ENCODE results near the gene SEL1L3. TPM values are rescaled to one million over a fixed set of nuclear protein-coding genes. Genes with fewer than 3 reads are reported as not detected.

The SEL1L3 gene
- total RNA-seq, 1 experiment from 2014 or later = 15.7 TPM

DNA sequence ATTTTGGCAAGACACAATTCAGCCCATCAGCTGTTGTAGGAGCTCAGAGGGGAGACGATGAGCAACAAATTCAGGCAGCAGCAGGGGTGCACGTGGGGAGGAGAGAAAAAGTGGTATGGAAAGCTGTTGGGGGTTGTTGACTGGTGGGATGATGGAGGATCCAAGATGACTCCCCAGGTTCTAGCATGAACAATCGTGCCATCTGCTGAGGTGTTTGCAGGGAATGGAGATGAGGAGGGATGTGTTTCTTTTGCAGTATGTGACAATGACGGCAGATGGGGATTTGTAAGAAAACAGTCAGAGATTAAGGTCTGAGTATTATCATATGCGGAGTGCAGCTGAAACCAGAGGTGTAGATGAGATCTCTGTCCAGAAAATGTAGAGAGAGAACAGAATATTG, 63.3 kb downstream of the SEL1L3 start:
- CTCF ChIA-PET = no interaction called here
- H3K36me3 Mint-ChIP-seq (ENCODE audit: insufficient read depth, unreplicated experiment) = no peaks in the 10 kb centered on the region
- BruUV-seq (replicated peaks) = no TSS peak

DNA sequence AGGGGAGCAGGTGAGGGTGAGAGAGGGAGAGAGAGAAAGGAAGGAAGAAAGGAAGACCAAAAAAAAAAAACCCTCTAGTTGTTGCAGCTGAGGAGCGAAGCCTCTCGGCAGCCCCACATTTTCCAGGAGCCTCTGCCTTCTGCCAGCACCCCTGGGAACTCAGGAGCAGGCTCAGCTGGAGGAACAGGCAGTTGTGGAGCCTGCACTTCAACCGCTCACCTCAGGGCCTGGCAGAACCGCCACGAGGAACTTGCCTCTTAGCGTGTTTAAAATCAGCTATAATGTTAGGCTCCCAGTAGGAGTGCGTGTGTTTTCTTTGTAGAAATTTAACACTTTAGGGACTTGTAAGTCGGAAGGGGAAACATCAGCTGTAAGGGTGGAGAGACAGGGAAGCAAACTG, 65.7 kb downstream of the SEL1L3 start:
- H3K36me3 Mint-ChIP-seq (ENCODE audit: insufficient read depth, unreplicated experiment) = no peaks in the 10 kb centered on the region

More for the DNA sequence above, 63.3 kb downstream of the SEL1L3 start:
- no peaks in the 10 kb centered on the region for H3K9me3 Mint-ChIP-seq (ENCODE audit: unreplicated experiment)
- H3K4me3 Mint-ChIP-seq (ENCODE audit: unreplicated experiment) = no peak overlapping the region
- Histone ChIP-seq H3K4me1 (no peaks in the 10 kb centered on the region), H3K27me3 (replicated peaks; ENCODE audit: control insufficient read depth, insufficient read depth, low read length) (no peaks in the 10 kb centered on the region), H3K36me3 (ENCODE audit: control insufficient read depth, insufficient read depth, low read length) (no peaks in the 10 kb centered on the region), H3K4me3 (ENCODE audit: low read depth, low read length) (no peak overlapping the region), H3K9me3 (no peaks in the 10 kb centered on the region)
- H3K27ac Mint-ChIP-seq (ENCODE audit: unreplicated experiment) = no peak overlapping the region
- H3K4me1 Mint-ChIP-seq (ENCODE audit: low read depth, unreplicated experiment) = no peaks in the 10 kb centered on the region
- DNase-seq = no peak
- TF ChIP-seq, protein P1, sequence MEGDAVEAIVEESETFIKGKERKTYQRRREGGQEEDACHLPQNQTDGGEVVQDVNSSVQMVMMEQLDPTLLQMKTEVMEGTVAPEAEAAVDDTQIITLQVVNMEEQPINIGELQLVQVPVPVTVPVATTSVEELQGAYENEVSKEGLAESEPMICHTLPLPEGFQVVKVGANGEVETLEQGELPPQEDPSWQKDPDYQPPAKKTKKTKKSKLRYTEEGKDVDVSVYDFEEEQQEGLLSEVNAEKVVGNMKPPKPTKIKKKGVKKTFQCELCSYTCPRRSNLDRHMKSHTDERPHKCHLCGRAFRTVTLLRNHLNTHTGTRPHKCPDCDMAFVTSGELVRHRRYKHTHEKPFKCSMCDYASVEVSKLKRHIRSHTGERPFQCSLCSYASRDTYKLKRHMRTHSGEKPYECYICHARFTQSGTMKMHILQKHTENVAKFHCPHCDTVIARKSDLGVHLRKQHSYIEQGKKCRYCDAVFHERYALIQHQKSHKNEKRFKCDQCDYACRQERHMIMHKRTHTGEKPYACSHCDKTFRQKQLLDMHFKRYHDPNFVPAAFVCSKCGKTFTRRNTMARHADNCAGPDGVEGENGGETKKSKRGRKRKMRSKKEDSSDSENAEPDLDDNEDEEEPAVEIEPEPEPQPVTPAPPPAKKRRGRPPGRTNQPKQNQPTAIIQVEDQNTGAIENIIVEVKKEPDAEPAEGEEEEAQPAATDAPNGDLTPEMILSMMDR (IDR thresholded peaks at IDR 0.05; ENCODE audit: insufficient read depth in 1 of 2, low read depth in 1 of 2, low read length in 1 of 2, severe bottlenecking in 1 of 2, unreplicated experiment in 1 of 2) = no peak
- no peaks in the 10 kb centered on the region for H3K27me3 Mint-ChIP-seq (ENCODE audit: insufficient read depth, unreplicated experiment)
- intact Hi-C loops (cut with micrococcal nuclease; ENCODE audit: unreplicated experiment) = no loop called here
- POLR2A ChIA-PET = no interaction called here

DNA sequence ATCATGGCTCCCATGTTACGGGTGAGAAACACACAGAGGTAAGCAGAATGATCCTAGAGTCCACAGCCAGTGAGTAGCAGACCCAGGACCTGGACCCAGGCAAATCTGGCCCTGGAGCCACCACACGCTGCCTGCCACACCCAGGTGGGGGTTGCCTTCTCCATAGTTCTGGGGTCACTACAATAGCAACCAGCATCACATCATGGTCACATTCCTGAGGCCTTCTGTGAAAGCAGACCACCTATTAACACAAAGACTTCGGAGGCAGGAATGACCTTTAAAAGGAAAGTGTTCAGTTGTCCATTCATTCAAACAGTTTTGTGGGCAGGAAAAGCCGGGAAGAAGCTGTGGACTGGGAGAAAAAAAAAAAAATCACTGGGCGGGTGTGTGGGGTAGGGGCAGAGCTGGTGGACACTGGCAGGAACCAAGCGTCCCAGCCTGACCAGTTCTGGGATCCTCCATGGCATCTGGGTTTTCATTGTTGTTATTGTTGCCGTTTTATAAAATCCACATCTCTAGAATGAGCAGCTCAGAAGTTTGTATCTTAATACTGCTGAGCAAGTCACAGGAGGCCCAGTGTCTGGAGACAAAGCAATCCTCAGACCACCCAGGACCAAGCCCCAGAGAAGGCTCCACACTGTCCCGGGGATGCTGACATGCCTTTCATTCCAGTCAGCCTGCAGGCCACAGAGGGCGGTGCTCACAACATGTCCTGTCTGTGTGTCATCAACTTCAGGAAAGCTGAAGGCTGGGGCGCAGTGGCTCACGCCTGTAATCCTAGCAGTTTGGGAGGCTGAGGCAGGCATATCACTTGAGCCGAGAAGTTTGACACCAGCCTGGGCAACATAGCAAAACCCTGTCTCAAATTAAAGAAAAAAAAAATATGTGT, 67.0 kb downstream of the SEL1L3 start:
- ChIA-PET POLR2A (no interaction called here), CTCF (no interaction called here)
- H3K9me3 Mint-ChIP-seq (ENCODE audit: unreplicated experiment) = no peaks in the 10 kb centered on the region
- Histone ChIP-seq H3K36me3 (ENCODE audit: control insufficient read depth, insufficient read depth, low read length) (no peaks in the 10 kb centered on the region), H3K27me3 (replicated peaks; ENCODE audit: control insufficient read depth, insufficient read depth, low read length) (no peaks in the 10 kb centered on the region), H3K4me1 (no peaks in the 10 kb centered on the region), H3K9me3 (no peaks in the 10 kb centered on the region), H3K4me3 (ENCODE audit: low read depth, low read length) (no peak overlapping the region)
- TF ChIP-seq, protein P1 (IDR thresholded peaks at IDR 0.05; ENCODE audit: insufficient read depth in 1 of 2, low read depth in 1 of 2, low read length in 1 of 2, severe bottlenecking in 1 of 2, unreplicated experiment in 1 of 2) = no peak
- no peaks in the 10 kb centered on the region for H3K36me3 Mint-ChIP-seq (ENCODE audit: insufficient read depth, unreplicated experiment)
- H3K27me3 Mint-ChIP-seq (ENCODE audit: insufficient read depth, unreplicated experiment) = no peaks in the 10 kb centered on the region
- no peak overlapping the region for H3K27ac Mint-ChIP-seq (ENCODE audit: unreplicated experiment)
- H3K4me1 Mint-ChIP-seq (ENCODE audit: low read depth, unreplicated experiment) = no peaks in the 10 kb centered on the region
- intact Hi-C loops (cut with micrococcal nuclease; ENCODE audit: unreplicated experiment) = no loop called here
- no TSS peak for BruUV-seq (replicated peaks)
- DNase-seq = peak in 1 of 2 experiments; percentile 42
- H3K4me3 Mint-ChIP-seq (ENCODE audit: unreplicated experiment) = no peak overlapping the region

More for the DNA sequence above, 65.7 kb downstream of the SEL1L3 start:
- H3K4me3 ChIP-seq (ENCODE audit: low read depth, low read length) = no peak overlapping the region
- intact Hi-C loops (cut with micrococcal nuclease; ENCODE audit: unreplicated experiment) = no loop called here
- Mint-ChIP-seq H3K4me3 (ENCODE audit: unreplicated experiment) (no peak overlapping the region), H3K27me3 (ENCODE audit: insufficient read depth, unreplicated experiment) (no peaks in the 10 kb centered on the region), H3K9me3 (ENCODE audit: unreplicated experiment) (no peaks in the 10 kb centered on the region), H3K4me1 (ENCODE audit: low read depth, unreplicated experiment) (no peaks in the 10 kb centered on the region), H3K27ac (ENCODE audit: unreplicated experiment) (no peak overlapping the region)
- DNase-seq = no peak
- ChIA-PET CTCF (no interaction called here), POLR2A (no interaction called here)
- H3K9me3 ChIP-seq = no peaks in the 10 kb centered on the region
- H3K36me3 ChIP-seq (ENCODE audit: control insufficient read depth, insufficient read depth, low read length) = no peaks in the 10 kb centered on the region
- BruUV-seq (replicated peaks) = no TSS peak
- TF ChIP-seq, protein P1 (IDR thresholded peaks at IDR 0.05; ENCODE audit: insufficient read depth in 1 of 2, low read depth in 1 of 2, low read length in 1 of 2, severe bottlenecking in 1 of 2, unreplicated experiment in 1 of 2) = no peak
- H3K4me1 ChIP-seq = no peaks in the 10 kb centered on the region
- no peaks in the 10 kb centered on the region for H3K27me3 ChIP-seq (replicated peaks; ENCODE audit: control insufficient read depth, insufficient read depth, low read length)
